WTC11 (cell line): ENCODE data around the gene NUDT14. TPM values are rescaled to one million over a fixed set of nuclear protein-coding genes. Genes with fewer than 3 reads are reported as not detected.

Experiments
- ATAC-seq: fragments of 200-7000 bp; cut with Tn5 transposase; 2 replicates; pipeline ENCODE4 v1.10.0; 2021; ENCODE audit warnings: mild to moderate bottlenecking, moderate library complexity
- CTCF ChIA-PET: fragments of 300-600 bp; sonication (Branson Sonifier 250); formaldehyde crosslinking; loops from one replicate; lab custom pipeline; 2021; ENCODE audit warnings: antibody characterized with exemption; lab: Charles Lee
- POLR2A ChIA-PET: fragments of 350-600 bp; sonication (Branson Sonifier 250); formaldehyde crosslinking; loops from one replicate; lab custom pipeline; 2021; ENCODE audit warnings: antibody characterized with exemption; lab: Charles Lee
- DNase-seq: peaks from one replicate; pipeline ENCODE4 v3.0.0; 2021; ENCODE audit warnings: low spot score
- H3K27ac Mint-ChIP-seq: 2 replicates; pipeline ENCODE4 v1.8.0; 2021; ENCODE audit warnings: mixed read lengths
- H3K27me3 Mint-ChIP-seq: 2 replicates; pipeline ENCODE4 v1.8.0; 2021; ENCODE audit warnings: low read depth, mild to moderate bottlenecking, moderate library complexity, mixed read lengths
- H3K36me3 Mint-ChIP-seq: 2 replicates; pipeline ENCODE4 v1.8.0; 2021; ENCODE audit warnings: mixed read lengths
- H3K4me1 Mint-ChIP-seq: 2 replicates; pipeline ENCODE4 v1.8.0; 2022; ENCODE audit warnings: mixed read lengths
- H3K4me3 Mint-ChIP-seq: 2 replicates; pipeline ENCODE4 v1.8.0; 2021; ENCODE audit warnings: mild to moderate bottlenecking, moderate library complexity, mixed read lengths
- H3K9me3 Mint-ChIP-seq: 2 replicates; pipeline ENCODE4 v1.8.0; 2021; ENCODE audit warnings: mixed read lengths
- ATF2 ChIP-seq: sonication (generic); formaldehyde crosslinking; IDR thresholded peaks from 2 replicates; pipeline ENCODE4 v1.8.1; 2022; ENCODE audit warnings: low read depth, missing genetic modification reagents, borderline replicate concordance
- ATF3 ChIP-seq: sonication (generic); formaldehyde crosslinking; conservative IDR thresholded peaks from 2 replicates; pipeline ENCODE4 v1.8.1; 2022; ENCODE audit warnings: mild to moderate bottlenecking, missing genetic modification reagents
- CTCF ChIP-seq: fragments of 200-600 bp; IDR thresholded peaks from 2 replicates; pipeline ENCODE4 v1.8.0; 2022; ENCODE audit warnings: antibody characterized with exemption
- E2F5 ChIP-seq: sonication (generic); formaldehyde crosslinking; IDR thresholded peaks from 2 replicates; pipeline ENCODE4 v1.8.1; 2022; ENCODE audit warnings: mild to moderate bottlenecking, moderate library complexity, missing genetic modification reagents
- EMX1 ChIP-seq: fragments of 250-450 bp; sonication (Bioruptor Pico); IDR thresholded peaks from 2 replicates; pipeline ENCODE4 v1.8.0; 2021; ENCODE audit warnings: mild to moderate bottlenecking
- FOXP4 ChIP-seq: sonication (generic); formaldehyde crosslinking; IDR thresholded peaks from 2 replicates; pipeline ENCODE4 v1.8.0; 2022; ENCODE audit warnings: mild to moderate bottlenecking, missing genetic modification reagents
- HMGA2 ChIP-seq: fragments of 250-450 bp; sonication (Bioruptor Pico); IDR thresholded peaks from 2 replicates; pipeline ENCODE4 v1.4.0; 2021; ENCODE audit warnings: mild to moderate bottlenecking, moderate library complexity
- PRDM15 ChIP-seq: sonication (generic); formaldehyde crosslinking; IDR thresholded peaks from 2 replicates; pipeline ENCODE4 v1.8.0; 2022; ENCODE audit warnings: missing genetic modification reagents
- SMAD3 ChIP-seq: sonication (generic); formaldehyde crosslinking; IDR thresholded peaks from 2 replicates; pipeline ENCODE4 v1.8.0; 2022; ENCODE audit warnings: missing genetic modification reagents, mild to moderate bottlenecking, borderline replicate concordance
- TCF7 ChIP-seq: sonication (generic); formaldehyde crosslinking; IDR thresholded peaks from 2 replicates; pipeline ENCODE4 v1.8.0; 2022; ENCODE audit warnings: mild to moderate bottlenecking, low read depth, missing genetic modification reagents, moderate library complexity
- ZNF138 ChIP-seq: sonication (generic); formaldehyde crosslinking; conservative IDR thresholded peaks from 2 replicates; pipeline ENCODE4 v1.8.1; 2022; ENCODE audit warnings: mild to moderate bottlenecking, moderate library complexity, missing genetic modification reagents
- total RNA-seq: library from RNA; stranded (reverse); gene quantifications from 3 replicates; pipeline ENCODE4 v1.2.3, GENCODE V29; 2021

The NUDT14 gene
- total RNA-seq, 1 experiment from 2014 or later, result 35.4 TPM

- TF ChIP-seq E2F5 (CRISPR knock-in tag), result no peak
These were observed 32.4 kb downstream of the NUDT14 start (continued) for GRCh38 chr14:105148604-105149145.

GRCh38 chr14:105147671-105148603 lies 33.2 kb downstream of the NUDT14 start:
- H3K27ac Mint-ChIP-seq, result no peak overlapping the region
- no peaks in the 10 kb centered on the region for H3K27me3 Mint-ChIP-seq
- H3K36me3 Mint-ChIP-seq, result no peaks in the 10 kb centered on the region
- ChIA-PET POLR2A (interaction anchor here (0.6 kb wide), 1 partner anchor 28 kb away, joined by 3 read pairs; no protein-coding TSS in a partner anchor), CTCF (no interaction called here)
- ATAC-seq (no peak), DNase-seq (no peak)
- no peak overlapping the region for H3K4me3 Mint-ChIP-seq
- no peaks in the 10 kb centered on the region for H3K9me3 Mint-ChIP-seq
- no peaks in the 10 kb centered on the region for H3K4me1 Mint-ChIP-seq
- TF ChIP-seq CTCF (no peak), EMX1 (CRISPR knock-in tag) (no peak), PRDM15 (CRISPR knock-in tag) (no peak), ATF3 (CRISPR knock-in tag) (no peak), FOXP4 (CRISPR knock-in tag) (no peak), TCF7 (CRISPR knock-in tag) (no peak), ATF2 (CRISPR knock-in tag) (no peak), HMGA2 (CRISPR knock-in tag) (no peak), SMAD3 (CRISPR knock-in tag) (no peak), ZNF138 (CRISPR knock-in tag) (no peak)
- TF ChIP-seq, all 79 proteins: peak for 0
